ENCODE results near the gene KIAA1328.

DNA sequence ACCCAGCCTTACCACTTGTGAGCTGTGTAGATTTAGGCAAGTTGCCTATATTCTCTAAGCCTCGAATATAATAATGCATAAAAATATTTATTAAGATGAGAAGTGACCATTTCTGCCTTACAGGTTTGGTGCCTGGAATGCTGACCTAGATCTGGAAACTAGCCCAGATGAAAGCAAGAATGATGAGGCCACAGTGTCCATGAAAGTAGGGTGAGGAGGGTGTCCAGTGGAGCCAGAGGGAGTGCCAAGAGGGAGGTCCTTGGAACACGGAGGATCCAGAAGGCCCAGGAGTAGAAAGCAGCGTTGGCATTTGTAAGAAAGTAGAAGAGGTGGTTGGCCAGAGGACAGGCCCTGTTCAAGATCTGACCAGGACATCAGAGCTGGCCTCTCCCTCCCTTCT is 402.3 kb downstream of the KIAA1328 start:
- TF ChIP-seq, protein P1, sequence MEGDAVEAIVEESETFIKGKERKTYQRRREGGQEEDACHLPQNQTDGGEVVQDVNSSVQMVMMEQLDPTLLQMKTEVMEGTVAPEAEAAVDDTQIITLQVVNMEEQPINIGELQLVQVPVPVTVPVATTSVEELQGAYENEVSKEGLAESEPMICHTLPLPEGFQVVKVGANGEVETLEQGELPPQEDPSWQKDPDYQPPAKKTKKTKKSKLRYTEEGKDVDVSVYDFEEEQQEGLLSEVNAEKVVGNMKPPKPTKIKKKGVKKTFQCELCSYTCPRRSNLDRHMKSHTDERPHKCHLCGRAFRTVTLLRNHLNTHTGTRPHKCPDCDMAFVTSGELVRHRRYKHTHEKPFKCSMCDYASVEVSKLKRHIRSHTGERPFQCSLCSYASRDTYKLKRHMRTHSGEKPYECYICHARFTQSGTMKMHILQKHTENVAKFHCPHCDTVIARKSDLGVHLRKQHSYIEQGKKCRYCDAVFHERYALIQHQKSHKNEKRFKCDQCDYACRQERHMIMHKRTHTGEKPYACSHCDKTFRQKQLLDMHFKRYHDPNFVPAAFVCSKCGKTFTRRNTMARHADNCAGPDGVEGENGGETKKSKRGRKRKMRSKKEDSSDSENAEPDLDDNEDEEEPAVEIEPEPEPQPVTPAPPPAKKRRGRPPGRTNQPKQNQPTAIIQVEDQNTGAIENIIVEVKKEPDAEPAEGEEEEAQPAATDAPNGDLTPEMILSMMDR (IDR thresholded peaks at IDR 0.05): no peak
- no peak for TF ChIP-seq POLR2A (IDR thresholded peaks at IDR 0.05)
